NCI-H526 (cell line): ENCODE results near the gene CIT.
"Not testable (repeated sequence)": the region's sequence is repeated elsewhere in the genome, so short reads cannot be mapped to it uniquely, and the experiment has no call there.

Source experiments
- DNase-seq, 2 experiments: peaks; one replicate each; lab custom pipeline; 2025; lab: John Stamatoyannopoulos, UW

The CIT gene

GRCh38 chr12:119735079-119735478 is 142.0 kb downstream of the CIT start:
- no peak for DNase-seq

DNA sequence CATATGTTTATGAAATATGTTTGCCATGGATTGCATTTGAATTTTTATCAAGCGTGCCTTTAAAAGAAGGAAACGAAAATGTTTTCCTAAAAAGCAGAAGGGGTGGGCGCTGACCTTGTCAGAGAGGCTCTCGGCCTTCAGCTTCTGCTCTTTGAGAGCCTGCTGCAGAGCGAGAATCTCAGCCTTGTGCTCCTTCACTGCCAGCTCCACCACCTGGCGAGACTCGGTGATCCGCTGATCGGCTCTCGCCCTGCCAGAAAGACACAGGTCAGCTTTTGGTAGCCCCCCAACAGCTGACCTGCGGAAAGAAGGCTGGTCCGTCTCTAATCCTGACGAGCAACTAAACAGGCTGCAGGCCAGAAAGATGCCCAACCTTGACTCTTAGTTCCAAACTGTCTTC is 146.7 kb downstream of the CIT start:
- no peak for DNase-seq

GRCh38 chr12:119729871-119730270 is 147.2 kb downstream of the CIT start:
- DNase-seq = no peak

DNA sequence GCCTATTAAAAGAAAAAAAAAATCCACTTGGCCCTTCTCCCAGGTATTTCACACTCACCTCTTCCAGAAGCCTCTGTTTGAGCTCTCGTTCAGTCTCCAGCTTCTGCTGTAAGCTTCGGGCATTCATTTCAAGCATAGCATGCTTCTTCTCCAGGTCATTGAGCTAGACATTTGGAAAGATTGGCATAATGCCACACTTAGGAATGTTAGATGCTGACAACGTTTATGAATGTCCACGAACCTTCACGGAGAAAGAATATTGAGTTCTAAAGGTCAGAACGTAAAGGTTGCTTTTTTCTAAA is 148.7 kb downstream of the CIT start:
- DNase-seq = no peak

DNA sequence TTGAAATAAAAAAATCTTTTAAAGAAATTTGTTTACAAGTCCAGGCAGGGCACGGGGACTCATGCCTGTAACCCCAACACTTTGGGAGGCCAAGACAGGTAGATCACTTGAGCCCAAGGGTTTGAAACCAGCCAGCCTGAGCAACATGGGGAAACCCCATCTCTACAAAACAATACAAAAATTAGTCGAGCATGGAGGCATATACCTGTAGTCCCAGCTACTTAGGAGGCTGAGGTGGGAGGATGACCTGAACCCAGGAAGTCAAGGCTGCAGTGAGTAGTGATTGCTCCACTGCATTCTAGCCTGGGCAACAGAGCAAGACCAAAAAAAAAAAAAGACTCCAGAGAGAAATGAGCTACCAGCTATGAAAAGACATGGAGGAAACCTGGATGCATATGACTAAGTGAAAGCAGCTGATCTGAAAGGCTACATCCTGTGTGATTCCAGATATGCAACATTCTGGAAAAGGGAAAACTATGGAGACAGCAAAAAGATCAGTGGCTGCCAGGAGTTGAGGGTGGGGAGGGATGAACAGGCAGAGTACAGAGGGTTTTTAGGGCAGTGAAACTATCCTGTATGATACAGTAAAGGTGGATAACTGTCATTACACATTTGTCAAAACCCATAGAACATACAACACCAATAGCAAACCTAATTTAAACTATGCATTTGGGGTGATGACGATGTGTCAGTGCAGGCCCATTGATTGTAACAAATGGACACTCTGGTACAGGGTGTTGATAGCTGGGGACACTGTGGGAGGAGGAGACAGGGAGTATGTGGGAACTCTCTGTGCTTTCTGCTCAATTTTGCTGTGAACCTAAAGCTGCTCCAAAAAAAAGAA is 149.3 kb downstream of the CIT start:
- DNase-seq = no peak

GRCh38 chr12:119725523-119725922 is 151.6 kb downstream of the CIT start:
- no peak for DNase-seq

DNA sequence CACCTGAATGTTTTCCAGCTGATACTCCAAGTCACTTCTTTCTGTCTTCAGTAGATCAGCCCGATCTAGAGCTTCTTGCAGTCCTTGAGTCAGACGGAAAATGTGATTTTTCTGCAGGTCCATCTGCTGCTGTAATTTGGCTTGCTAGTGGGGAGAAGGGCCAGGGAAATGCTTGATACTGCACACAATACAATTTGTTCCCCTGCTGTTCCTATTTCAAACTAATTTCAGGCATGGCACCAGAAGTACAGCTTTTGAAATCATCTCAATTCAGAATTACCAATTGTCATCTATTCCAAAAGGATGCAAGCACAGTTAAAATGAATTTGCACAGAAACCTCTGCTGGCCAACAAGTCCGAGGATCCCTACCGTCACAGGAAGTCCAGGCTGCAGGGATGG is 155.8 kb downstream of the CIT start:
- DNase-seq = no peak

DNA sequence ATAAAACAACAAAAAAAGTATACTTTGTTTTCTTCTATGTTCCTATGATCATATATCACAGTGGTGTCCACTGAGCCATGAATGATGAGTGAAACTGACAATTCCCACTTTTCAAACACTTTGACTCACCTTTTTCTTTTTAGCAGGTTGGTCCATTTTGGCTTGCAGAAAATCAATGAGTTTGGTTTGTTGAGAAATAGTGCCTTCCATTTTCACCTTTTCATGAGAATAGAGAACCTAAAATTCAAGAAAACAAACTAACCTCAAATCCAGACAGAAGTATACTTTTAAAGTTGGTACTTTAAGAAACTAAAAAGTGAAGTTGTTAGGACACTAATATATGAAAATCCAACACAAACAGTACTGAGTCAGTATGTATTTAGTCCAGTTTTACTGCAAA is 156.8 kb downstream of the CIT start:
- no peak for DNase-seq

GRCh38 chr12:119718141-119718540 is 159.0 kb downstream of the CIT start:
- DNase-seq = no peak

DNA sequence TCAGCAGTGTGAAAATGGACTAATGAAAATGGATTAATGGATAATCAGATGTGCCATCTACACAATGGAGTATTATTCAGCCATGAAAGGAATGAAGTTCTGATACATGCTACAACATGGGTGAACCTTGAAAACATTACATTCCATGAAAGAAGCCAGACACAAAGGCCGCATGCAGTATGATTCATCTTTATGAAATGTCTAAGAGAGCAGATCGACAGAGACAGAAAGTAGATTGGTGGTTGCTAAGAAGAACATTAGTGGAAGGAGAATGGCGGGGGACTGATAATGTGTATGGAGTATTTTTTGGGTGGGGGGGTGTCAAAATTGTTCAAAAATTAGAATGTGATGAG is 161.9 kb downstream of the CIT start:
- DNase-seq = no peak

- no peak for DNase-seq
These were observed 162.4 kb downstream of the CIT start for GRCh38 chr12:119714614-119715267.

GRCh38 chr12:119713551-119714031 is 163.5 kb downstream of the CIT start:
- peak; percentile 81 to 84 for DNase-seq

DNA sequence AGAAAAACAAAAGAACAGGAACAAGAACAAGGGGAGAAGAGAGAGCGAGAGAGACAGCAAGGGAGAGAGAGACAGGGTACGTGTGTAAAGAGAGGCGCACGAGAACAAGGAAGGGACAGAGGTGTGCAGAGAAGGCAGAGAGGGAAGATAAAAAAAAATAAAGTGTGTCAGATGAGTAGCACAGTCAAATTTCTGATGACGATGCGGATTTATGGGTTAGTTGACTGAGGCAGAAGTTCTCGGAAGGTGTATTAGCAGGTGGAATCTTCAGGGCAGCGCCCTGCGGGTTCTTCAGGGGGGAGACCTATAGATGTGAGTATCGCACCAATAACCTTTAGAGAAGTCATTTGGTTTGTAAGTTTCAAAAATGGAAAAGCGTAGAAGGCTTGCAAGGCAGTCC is 164.4 kb downstream of the CIT start:
- DNase-seq = no peak

- DNase-seq = no peak
These were observed 165.4 kb downstream of the CIT start for GRCh38 chr12:119711693-119712092.

DNA sequence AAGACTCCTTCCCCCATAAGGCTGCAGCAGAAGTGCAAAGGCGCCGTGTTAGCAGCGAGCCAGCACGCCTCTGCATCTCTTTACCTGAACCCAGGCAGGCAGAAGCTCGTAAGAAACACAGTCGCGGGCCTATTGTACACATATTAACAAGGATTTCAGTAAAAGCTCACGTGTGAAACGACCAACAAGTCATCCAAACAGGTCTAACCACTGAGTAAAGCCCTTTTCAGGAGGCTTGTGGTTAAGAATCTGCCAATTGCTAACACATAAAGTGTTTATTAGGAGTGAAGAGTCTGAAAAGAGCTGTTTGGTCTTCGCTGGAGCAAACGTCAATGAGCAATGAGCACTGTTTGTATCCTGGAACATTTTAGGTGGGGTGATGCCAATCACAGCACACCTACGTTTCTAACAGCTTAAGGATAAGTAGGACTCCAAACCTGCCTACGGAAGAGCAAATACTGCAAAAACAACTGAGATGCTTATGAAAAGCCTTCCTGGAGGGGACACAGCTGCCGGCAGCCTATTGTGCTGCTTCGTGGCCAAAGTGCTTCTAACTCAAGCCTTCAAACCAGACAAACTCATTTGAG is 166.1 kb downstream of the CIT start:
- peak in 1 of 2 experiments; percentile 59 for DNase-seq

GRCh38 chr12:119710374-119710964 is 166.7 kb downstream of the CIT start:
- peak; percentile 59 to 67 for DNase-seq

DNA sequence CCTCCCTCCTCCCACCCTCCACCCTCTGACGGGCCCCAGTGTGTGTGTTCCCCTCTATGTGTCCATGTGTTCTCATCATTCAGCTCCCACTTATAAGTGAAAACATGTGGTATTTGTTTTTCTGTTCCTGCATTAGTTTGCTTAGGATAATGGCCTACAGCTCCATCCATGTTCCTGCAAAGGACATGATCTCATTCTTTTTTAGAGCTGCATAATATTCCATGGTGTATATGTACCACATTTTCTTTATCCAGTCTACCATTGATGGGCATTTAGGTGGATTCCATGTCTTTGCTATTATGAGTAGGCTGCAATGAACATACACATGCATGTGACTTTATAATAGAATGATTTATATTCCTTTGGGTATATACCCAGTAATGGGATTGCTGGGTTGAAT is 170.7 kb downstream of the CIT start:
- not testable (repeated sequence) for DNase-seq

DNA sequence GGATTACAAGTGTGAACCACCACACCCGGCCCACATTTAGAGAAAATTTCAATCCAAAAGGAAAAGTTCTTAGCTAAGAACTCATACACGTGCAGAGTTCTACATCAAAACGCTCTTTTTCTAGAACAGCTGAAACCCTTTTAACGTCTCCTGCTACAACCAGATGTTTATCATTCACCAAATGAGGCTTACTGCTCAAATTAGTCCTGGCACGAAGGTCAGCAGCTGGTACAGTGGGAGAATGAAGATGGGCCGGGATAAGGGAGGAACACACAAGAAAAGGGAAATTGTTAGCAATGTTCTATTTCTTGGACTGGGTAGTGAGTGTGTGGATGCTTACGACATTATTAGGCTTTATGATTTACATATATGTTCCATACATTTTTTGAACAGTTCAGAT is 171.9 kb downstream of the CIT start:
- no peak for DNase-seq

GRCh38 chr12:119704065-119704747 is 172.9 kb downstream of the CIT start:
- DNase-seq = no peak

DNA sequence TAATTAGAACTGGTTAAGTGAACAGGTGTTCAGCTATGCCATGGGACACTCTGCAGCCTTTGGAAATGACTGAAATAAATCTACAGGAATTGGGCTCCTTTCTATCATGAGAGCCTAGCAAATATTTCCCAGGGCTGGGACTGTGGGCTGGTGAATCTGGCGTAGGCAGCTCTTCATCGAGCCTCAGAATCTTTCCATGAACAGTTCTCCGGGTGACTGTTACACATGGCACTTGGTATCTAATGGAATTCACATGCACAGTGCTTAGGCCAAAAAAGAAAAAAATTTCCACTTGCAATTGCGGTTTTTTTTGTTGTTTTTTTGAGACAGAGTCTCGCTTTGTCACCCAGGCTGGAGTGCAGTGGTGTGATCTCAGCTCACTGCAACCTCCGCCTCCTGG is 177.0 kb downstream of the CIT start:
- peak in 1 of 2 experiments; percentile 32 for DNase-seq

GRCh38 chr12:119699199-119699760 is 177.8 kb downstream of the CIT start:
- DNase-seq = no peak

DNA sequence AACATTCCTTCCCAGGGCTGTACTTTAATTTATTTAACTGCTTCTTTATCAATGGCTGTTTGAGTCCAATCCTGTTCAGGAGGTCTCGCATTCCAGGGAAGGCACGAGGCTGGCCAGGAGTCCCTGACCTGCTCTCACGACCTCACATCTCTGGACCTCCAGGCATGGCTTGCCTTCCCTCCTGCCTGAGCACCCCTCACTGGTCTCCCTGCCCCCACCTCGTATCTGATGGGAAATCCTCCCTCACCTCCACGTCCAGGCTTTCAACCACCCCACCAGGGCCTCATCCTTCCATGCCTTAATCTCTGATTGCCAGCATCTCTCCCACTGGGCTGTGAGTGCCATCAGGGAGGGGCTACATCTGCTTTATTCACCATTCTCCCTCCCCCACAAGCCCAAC is 180.2 kb downstream of the CIT start:
- DNase-seq = no peak
